Dendritic cell treated with granulocyte-macrophage colony-stimulating factor and Interleukin-4, amounts not matched to agents 40 ng/mL and 50 ng/mL, for 4 days (primary cell): ENCODE data around the gene GPR151.

ENCODE experiments used
- H3K27ac Mint-ChIP-seq: one replicate; pipeline ENCODE4 v1.8.0; 2022; ENCODE audit warnings: mild to moderate bottlenecking, mixed read lengths
- H3K27me3 Mint-ChIP-seq: one replicate; pipeline ENCODE4 v1.8.0; 2022; ENCODE audit warnings: mild to moderate bottlenecking, mixed read lengths
- H3K36me3 Mint-ChIP-seq: one replicate; pipeline ENCODE4 v1.8.0; 2022; ENCODE audit warnings: low read depth, mixed read lengths
- H3K4me1 Mint-ChIP-seq: one replicate; pipeline ENCODE4 v1.8.0; 2022; ENCODE audit warnings: low read depth, mixed read lengths
- H3K4me3 Mint-ChIP-seq: one replicate; pipeline ENCODE4 v1.8.0; 2022; ENCODE audit warnings: mild to moderate bottlenecking, moderate library complexity, mixed read lengths
- H3K9me3 Mint-ChIP-seq: one replicate; pipeline ENCODE4 v1.8.0; 2022; ENCODE audit warnings: mixed read lengths
- intact Hi-C: fragments of 100-400 bp; cut with micrococcal nuclease; formaldehyde crosslinking; loops from one replicate; pipeline ENCODE4 v1.15.0; 2022

GPR151 gene

DNA sequence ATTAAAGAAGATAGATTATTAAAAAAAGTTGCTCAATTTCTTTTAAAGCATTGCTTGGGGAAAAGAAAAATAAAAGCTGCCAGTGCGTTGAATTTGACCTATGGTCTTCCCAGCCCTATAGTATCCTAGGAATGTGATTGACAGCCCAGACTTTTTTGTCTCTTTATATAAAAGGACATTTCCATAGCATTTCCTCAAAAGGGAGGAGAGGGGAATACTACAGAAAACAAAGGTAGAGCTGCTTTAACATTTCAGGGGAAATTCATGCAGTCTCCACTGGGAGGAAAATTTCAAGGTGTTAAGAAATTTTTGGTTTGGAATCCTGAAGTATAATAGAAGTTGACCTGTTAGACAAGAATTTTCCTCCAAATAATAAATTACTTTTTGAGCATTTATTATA lies 17.9 kb upstream of the GPR151 start:
- H3K4me3 Mint-ChIP-seq: no peak overlapping the region
- no peaks in the 10 kb centered on the region for H3K9me3 Mint-ChIP-seq
- no peak overlapping the region for H3K27ac Mint-ChIP-seq
- intact Hi-C loops: loop anchor here (2.0 kb wide), 2 partner anchors 433 to 655 kb away; no protein-coding TSS in a partner anchor
- peaks cover 6% of the 10 kb centered on the region for H3K4me1 Mint-ChIP-seq
- no peaks in the 10 kb centered on the region for H3K27me3 Mint-ChIP-seq
- no peaks in the 10 kb centered on the region for H3K36me3 Mint-ChIP-seq

DNA sequence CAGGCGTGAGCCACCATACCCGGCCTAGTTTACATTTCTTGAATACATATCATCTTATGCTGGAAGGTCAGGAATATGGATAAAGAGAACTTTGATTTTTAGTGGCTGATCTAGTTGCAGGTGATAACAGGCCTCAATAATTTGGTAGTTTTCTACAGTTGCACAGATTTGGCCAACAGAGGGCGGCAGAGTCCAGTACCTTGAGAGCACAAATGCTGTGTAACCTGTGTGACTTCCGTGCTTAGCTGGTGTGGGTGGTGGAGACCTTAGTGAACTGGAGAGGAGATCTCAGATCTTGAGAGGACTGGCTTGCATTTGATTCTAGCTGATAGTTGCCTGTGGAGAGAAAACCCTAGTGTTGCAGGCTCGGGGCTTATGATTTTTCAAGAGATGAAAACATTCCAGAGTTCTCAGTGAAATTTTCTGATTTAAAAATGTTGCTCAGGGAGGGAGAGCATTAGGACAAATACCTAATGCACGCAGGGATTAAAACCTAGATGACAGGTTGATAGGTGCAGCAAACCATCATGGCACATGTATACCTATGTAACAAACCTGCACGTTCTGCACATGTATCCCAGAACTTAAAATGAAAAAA lies 17.4 kb upstream of the GPR151 start:
- Mint-ChIP-seq H3K4me3 (no peak overlapping the region), H3K27me3 (no peaks in the 10 kb centered on the region), H3K36me3 (no peaks in the 10 kb centered on the region), H3K27ac (no peak overlapping the region), H3K4me1 (peaks cover 6% of the 10 kb centered on the region), H3K9me3 (no peaks in the 10 kb centered on the region)
- intact Hi-C loops: loop anchor here (2.0 kb wide), 2 partner anchors 433 to 655 kb away; no protein-coding TSS in a partner anchor

DNA sequence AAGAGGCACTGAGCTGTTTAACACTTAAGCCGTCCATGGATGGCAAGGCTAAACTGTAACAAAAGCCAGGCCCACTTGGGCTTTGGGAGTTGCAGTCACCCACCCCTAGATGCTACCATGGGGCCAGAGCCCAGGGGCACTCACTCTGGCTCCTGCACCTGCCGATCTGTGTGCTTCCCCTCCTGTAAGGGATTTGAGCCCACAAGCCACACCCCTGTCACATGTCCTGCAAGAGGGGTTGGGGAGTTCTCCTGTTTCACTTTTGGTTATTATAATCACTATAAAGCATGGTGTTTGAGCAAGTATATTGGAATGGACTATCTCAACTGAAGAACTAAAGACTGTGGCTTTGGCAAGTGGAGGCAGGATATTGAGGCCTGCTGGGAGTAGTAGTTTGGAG lies 14.0 kb upstream of the GPR151 start:
- Mint-ChIP-seq H3K36me3 (no peaks in the 10 kb centered on the region), H3K4me3 (no peak overlapping the region), H3K9me3 (no peaks in the 10 kb centered on the region), H3K27ac (no peak overlapping the region), H3K4me1 (peaks cover 6% of the 10 kb centered on the region), H3K27me3 (no peaks in the 10 kb centered on the region)
- intact Hi-C loops: no loop called here

DNA sequence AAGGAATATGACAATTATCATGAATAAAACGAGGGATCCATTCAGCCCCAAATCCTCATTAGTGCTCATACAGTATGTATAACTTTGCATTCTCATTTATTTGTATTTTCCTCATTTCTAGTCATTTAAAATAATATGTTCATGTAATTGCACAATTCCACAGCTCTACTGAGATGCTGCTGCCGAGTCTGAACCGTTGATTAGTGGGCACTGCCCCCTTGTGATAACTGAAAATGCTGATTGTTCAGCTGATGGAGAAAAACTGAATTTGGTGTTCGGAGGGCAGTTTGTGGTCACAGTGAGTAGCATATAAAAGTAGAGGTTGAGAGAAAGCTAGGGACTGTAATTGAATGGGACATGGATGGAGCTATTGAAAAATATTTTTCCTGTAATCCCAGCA lies 12.2 kb upstream of the GPR151 start:
- no peaks in the 10 kb centered on the region for H3K36me3 Mint-ChIP-seq
- H3K4me1 Mint-ChIP-seq: peaks cover 2% of the 10 kb centered on the region
- no peaks in the 10 kb centered on the region for H3K9me3 Mint-ChIP-seq
- intact Hi-C loops: no loop called here
- H3K27ac Mint-ChIP-seq: no peak overlapping the region
- no peaks in the 10 kb centered on the region for H3K27me3 Mint-ChIP-seq
- H3K4me3 Mint-ChIP-seq: no peak overlapping the region

DNA sequence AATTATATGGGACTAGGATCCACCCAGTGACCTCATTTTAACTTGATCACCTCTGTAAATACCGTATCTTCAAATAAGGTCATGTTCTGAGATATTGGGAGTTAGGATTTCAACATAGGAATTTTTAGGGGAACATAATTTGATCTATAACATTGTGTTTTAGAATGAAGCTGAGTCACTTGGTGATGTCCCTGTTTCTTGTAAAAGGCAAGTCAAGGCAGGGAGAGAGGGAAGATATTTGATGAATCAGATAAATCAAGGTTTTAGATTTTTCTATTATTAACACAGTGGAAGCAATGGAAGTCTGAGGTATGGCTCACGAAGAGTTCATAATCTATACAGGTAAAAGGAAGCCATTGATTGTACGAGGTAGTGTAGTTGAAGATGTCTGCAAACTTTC lies 11.8 kb upstream of the GPR151 start:
- Mint-ChIP-seq H3K4me1 (no peaks in the 10 kb centered on the region), H3K9me3 (no peaks in the 10 kb centered on the region), H3K27me3 (no peaks in the 10 kb centered on the region), H3K4me3 (no peak overlapping the region), H3K27ac (no peak overlapping the region), H3K36me3 (no peaks in the 10 kb centered on the region)
- intact Hi-C loops: no loop called here

DNA sequence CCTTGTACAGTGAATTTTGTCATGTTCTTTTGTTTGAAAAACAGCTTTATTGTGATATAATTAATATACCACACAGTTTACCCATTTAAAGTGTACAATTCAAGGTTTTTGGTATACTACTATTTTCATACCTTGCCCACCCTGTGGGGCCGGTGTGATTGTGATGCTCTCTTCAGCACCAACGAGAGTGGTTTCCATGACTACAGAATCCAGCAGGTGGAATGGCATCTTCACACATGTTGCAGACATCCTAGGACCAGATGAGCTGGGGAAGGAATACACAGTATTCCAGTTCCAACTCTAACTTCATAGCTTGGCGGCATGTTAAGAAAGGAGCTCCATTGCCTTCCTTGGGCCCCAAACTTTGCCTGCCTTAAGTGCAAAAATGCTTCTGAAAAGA lies 7.7 kb upstream of the GPR151 start:
- Mint-ChIP-seq H3K4me1 (peaks cover 5% of the 10 kb centered on the region), H3K4me3 (no peak overlapping the region), H3K27ac (no peak overlapping the region), H3K36me3 (no peaks in the 10 kb centered on the region), H3K27me3 (no peaks in the 10 kb centered on the region), H3K9me3 (no peaks in the 10 kb centered on the region)
- intact Hi-C loops: no loop called here

DNA sequence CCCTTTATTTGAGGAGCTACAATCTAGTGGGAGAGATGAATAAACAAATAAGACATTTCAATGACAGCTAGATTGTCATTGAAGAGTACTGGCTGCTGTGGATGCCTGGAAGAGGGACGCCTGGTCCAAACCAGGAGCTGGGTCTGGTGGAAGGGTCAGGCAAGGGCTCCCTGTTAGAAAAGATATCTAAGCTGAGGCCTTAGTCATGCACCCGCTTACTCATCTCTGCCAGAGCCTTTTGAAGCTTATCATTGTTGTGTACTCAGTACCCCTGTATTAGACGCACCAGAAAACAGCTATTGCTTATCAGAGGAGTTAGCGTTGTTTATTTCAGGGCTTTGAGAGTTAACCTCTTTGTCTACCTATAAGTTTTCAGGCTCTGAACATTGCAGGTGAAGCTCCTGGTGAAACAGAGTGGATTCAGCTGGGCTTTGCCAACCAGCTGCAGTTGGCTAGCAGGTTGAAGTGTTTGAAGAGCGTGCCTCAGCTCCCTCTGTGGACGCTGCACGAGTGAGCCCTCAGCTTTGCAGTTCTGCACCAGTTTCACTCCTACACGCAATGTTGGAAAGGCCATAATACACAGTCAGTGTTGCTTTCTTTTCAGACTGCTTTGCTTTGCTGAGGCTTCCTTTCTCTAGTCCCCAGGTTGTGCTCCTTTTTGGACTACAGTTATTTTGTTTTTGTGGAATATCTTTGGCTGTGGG lies 5.6 kb upstream of the GPR151 start:
- H3K4me1 Mint-ChIP-seq: peaks cover 5% of the 10 kb centered on the region
- intact Hi-C loops: no loop called here

DNA sequence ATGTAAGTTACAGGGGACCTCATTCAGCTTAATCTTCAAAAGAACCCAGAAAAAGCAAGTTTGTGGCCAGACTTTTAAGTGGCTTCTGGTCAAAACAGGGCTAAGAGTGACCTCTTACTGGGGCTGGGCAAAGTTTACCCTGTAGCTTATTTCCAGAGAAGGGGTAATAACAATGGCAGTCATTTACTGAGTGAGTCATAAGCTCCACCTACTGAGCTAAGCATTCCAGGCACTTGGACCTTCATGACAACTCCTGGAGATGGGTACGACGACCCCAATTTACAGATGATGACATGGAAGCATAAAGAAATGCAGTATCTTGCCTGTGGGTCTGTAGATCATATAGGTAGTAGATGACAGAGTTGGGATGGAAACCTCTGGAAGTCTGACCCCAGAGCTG lies 4.7 kb upstream of the GPR151 start:
- Mint-ChIP-seq H3K27me3 (no peaks in the 10 kb centered on the region), H3K9me3 (no peaks in the 10 kb centered on the region), H3K27ac (no peak overlapping the region), H3K36me3 (no peaks in the 10 kb centered on the region), H3K4me1 (peaks cover 5% of the 10 kb centered on the region), H3K4me3 (no peak overlapping the region)
- intact Hi-C loops: no loop called here

More for the DNA sequence above, 5.6 kb upstream of the GPR151 start:
- Mint-ChIP-seq H3K36me3 (no peaks in the 10 kb centered on the region), H3K9me3 (no peaks in the 10 kb centered on the region), H3K27me3 (no peaks in the 10 kb centered on the region), H3K27ac (no peak overlapping the region), H3K4me3 (no peak overlapping the region)

DNA sequence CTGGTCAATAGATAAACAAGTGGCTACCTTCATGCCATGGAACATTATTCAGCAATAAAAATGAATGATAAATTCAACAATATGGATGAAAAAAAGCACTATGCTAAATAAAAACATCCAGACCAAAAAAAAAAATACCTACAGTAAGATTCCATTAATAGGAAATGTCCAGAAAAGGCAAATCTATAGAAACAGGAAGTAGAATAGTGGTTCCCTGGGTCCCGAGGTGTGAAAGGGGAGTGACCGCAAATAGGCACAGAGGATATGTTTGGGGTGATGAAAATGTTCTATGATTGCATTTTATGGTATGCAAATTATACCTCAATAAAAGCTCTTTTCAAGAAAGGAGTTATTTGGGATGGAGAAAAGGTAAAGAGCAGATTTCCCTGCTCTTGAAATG lies 3.6 kb upstream of the GPR151 start:
- H3K36me3 Mint-ChIP-seq: no peaks in the 10 kb centered on the region
- H3K27me3 Mint-ChIP-seq: no peaks in the 10 kb centered on the region
- H3K9me3 Mint-ChIP-seq: no peaks in the 10 kb centered on the region
- intact Hi-C loops: no loop called here
- H3K4me3 Mint-ChIP-seq: no peak overlapping the region
- no peak overlapping the region for H3K27ac Mint-ChIP-seq
- peaks cover 5% of the 10 kb centered on the region for H3K4me1 Mint-ChIP-seq

DNA sequence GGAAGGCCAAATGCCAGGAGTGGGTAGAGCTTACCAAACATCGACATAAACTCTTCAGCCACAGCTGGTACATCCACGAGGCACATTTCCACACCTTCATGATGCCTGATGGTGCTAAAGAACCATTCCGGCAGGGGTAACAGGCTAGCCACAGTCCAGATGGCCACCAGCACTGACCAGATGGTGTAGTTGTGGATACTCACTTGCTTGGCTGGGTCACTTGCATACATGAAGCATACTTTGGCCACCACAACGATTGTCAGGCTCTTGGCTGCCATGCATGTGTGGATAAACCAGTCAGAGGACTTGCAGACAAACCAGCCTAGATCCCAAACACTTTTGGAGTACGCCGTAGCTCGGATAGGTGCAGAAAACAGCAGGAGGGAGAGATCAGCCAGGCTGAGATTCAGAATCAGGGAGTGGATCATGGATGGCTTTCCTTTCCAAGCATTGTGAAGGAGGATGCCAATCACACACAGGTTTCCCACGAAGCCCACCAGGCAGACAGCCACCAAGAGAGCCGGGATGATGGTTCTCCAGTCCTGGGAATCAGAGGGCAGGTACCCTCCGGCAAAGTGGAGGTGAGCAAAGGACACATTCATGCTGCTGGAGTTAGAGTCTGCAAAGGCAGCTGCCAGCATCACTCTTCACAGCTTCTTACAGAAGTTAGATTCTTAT lies 378 bp downstream of the GPR151 start:
- H3K36me3 Mint-ChIP-seq: peaks cover 21% of the 10 kb centered on the region
- no peaks in the 10 kb centered on the region for H3K9me3 Mint-ChIP-seq
- no peaks in the 10 kb centered on the region for H3K27me3 Mint-ChIP-seq
- H3K27ac Mint-ChIP-seq: no peak overlapping the region
- intact Hi-C loops: no loop called here
- no peak overlapping the region for H3K4me3 Mint-ChIP-seq
- peaks cover 5% of the 10 kb centered on the region for H3K4me1 Mint-ChIP-seq

DNA sequence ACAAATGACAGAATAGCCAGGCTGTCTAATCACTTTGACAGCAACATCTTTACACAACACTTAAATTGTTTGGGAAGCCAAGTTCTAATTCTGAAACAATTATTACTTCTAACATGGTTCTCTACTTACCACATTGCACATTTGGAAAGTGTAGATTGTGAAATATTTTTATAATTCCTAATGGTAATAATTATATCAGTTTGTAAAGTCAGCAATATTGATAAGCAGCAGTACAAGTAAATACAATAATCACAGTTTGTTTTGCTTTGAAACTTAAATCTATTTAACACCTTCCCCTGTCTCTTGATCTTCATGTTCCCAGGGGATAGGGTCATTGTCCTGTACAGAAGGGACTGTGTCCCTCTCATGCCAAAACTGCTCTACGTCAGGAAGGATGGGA lies 1.4 kb downstream of the GPR151 start:
- no peak overlapping the region for H3K27ac Mint-ChIP-seq
- no peaks in the 10 kb centered on the region for H3K9me3 Mint-ChIP-seq
- intact Hi-C loops: no loop called here
- no peaks in the 10 kb centered on the region for H3K27me3 Mint-ChIP-seq
- no peak overlapping the region for H3K4me3 Mint-ChIP-seq
- H3K36me3 Mint-ChIP-seq: peaks cover 31% of the 10 kb centered on the region
- peaks cover 2% of the 10 kb centered on the region for H3K4me1 Mint-ChIP-seq

DNA sequence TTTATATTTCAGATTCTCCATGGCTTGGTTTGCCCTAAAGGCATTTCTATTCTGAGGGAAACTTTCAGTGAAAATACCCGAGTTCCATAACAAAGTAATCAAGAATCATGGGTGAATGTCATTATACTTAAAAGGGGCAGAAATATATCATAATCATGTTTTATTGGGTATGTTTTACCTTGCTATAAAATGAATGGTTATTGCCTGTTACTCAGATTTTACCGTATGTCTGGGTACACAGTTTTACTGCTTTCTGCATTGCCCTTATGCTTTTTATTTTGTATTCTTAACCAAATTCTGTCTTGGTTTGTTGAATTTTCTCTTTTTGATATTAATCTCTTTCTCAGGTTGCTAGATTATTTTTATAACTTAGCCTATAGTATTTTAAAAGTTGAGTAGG lies 2.5 kb downstream of the GPR151 start:
- no peaks in the 10 kb centered on the region for H3K27me3 Mint-ChIP-seq
- intact Hi-C loops: no loop called here
- H3K4me3 Mint-ChIP-seq: no peak overlapping the region
- no peak overlapping the region for H3K27ac Mint-ChIP-seq
- peaks cover 38% of the 10 kb centered on the region for H3K36me3 Mint-ChIP-seq
- no peaks in the 10 kb centered on the region for H3K9me3 Mint-ChIP-seq
- H3K4me1 Mint-ChIP-seq: no peaks in the 10 kb centered on the region

DNA sequence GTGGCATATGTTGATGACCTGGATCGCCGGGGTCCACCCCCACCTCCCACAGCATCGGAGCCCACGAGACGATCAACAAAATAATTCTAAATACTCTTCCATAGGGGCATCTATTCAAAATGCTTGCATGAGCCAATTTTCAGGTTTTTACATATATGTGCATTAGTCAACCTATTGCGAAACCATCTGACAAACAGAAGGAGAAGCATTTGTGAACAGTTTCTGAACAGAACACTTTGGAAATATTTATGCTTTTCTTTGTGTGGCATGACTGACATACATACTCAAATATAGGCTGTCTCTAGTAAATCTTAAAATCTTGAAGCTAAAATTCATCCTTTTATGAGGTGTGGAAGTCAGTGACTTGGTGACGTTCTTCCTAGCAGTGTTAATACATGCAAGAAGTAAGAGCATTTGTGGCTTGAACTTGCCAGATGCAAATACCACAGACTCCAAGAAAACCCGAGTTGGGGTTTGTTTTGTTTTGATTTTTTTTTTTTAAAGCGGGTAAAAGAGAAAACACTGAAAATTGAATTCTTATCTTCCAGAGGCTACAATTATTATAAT lies 5.3 kb downstream of the GPR151 start:
- no peaks in the 10 kb centered on the region for H3K9me3 Mint-ChIP-seq
- H3K27ac Mint-ChIP-seq: no peak overlapping the region
- intact Hi-C loops: no loop called here
- H3K4me1 Mint-ChIP-seq: no peaks in the 10 kb centered on the region
- H3K36me3 Mint-ChIP-seq: peaks cover 67% of the 10 kb centered on the region
- H3K4me3 Mint-ChIP-seq: no peak overlapping the region
- H3K27me3 Mint-ChIP-seq: no peaks in the 10 kb centered on the region

DNA sequence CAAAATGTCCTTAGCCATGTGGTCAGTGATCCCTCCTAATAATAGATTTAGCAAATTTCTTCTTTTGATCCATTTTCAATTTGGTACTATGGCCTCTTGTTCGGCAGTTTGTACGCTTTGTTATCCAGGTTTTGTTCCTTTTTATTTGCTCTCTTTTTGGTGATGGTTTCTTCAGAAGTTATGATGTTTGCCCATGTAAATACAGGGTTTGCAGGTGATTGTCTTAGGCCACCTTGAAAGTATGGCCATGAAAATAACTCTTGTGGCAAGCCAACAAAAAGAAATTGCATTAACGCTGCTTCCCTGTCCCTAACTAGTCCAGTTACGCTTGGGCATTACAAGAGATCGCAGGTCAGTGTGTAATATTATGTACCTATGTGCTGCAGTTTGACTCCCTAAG lies 8.6 kb downstream of the GPR151 start:
- Mint-ChIP-seq H3K27me3 (no peaks in the 10 kb centered on the region), H3K9me3 (no peaks in the 10 kb centered on the region), H3K4me3 (no peak overlapping the region), H3K36me3 (peaks cover 90% of the 10 kb centered on the region), H3K4me1 (no peaks in the 10 kb centered on the region), H3K27ac (no peak overlapping the region)
- intact Hi-C loops: no loop called here
